HG03378 (cell line): ENCODE results near the gene TLCD4.

Experiments used
- ATAC-seq: cut with Tn5 transposase; IDR thresholded peaks from one replicate; pipeline ENCODE4 v1.9.1; 2021; ENCODE audit warnings: mild to moderate bottlenecking, moderate library complexity; ENCODE audit not compliant: unreplicated experiment

The TLCD4 gene

GRCh38 chr1:95094923-95095322 is 22.2 kb upstream of the TLCD4 start:
- ATAC-seq = no peak

- ATAC-seq = peak; percentile 86
These were observed 21.3 kb upstream of the TLCD4 start for GRCh38 chr1:95095833-95096217.

GRCh38 chr1:95096218-95096841 is 20.8 kb upstream of the TLCD4 start:
- ATAC-seq = no peak

GRCh38 chr1:95097426-95097825 is 19.7 kb upstream of the TLCD4 start:
- no peak for ATAC-seq

GRCh38 chr1:95098196-95098595 is 19.0 kb upstream of the TLCD4 start:
- ATAC-seq = no peak

- no peak for ATAC-seq
These were observed 8.4 kb upstream of the TLCD4 start for GRCh38 chr1:95108792-95109191.

GRCh38 chr1:95111014-95111413 is 6.1 kb upstream of the TLCD4 start:
- no peak for ATAC-seq

- no peak for ATAC-seq
These were observed 3.5 kb upstream of the TLCD4 start for GRCh38 chr1:95113684-95114083.

GRCh38 chr1:95115708-95116137 is 1.4 kb upstream of the TLCD4 start:
- ATAC-seq = no peak

- peak; percentile 61 for ATAC-seq
These were observed 462 bp upstream of the TLCD4 start for GRCh38 chr1:95116580-95117206.

- no peak for ATAC-seq
These were observed 928 bp downstream of the TLCD4 start for GRCh38 chr1:95118067-95118499.

- no peak for ATAC-seq
These were observed 1.6 kb downstream of the TLCD4 start for GRCh38 chr1:95118710-95119109.

- no peak for ATAC-seq
These were observed 2.1 kb downstream of the TLCD4 start for GRCh38 chr1:95119273-95119672.

- ATAC-seq = no peak
These were observed 5.1 kb downstream of the TLCD4 start for GRCh38 chr1:95122151-95122697.

- no peak for ATAC-seq
These were observed 7.2 kb downstream of the TLCD4 start for GRCh38 chr1:95124342-95124741.

GRCh38 chr1:95126366-95126765 is 9.2 kb downstream of the TLCD4 start:
- ATAC-seq = no peak

- ATAC-seq = no peak
These were observed 9.7 kb downstream of the TLCD4 start for GRCh38 chr1:95126846-95127245.

GRCh38 chr1:95127380-95127779 is 10.2 kb downstream of the TLCD4 start:
- ATAC-seq = no peak

GRCh38 chr1:95132762-95133161 is 15.6 kb downstream of the TLCD4 start:
- ATAC-seq = no peak

GRCh38 chr1:95133687-95134086 is 16.5 kb downstream of the TLCD4 start:
- ATAC-seq = no peak

- no peak for ATAC-seq
These were observed 21.1 kb downstream of the TLCD4 start for GRCh38 chr1:95138223-95138622.

- no peak for ATAC-seq
These were observed 21.9 kb downstream of the TLCD4 start for GRCh38 chr1:95139039-95139438.

GRCh38 chr1:95140791-95141190 is 23.6 kb downstream of the TLCD4 start:
- no peak for ATAC-seq
